DMS79 (cell line): ENCODE results near the gene DAPK3.

Experiments
- DNase-seq: peaks from one replicate; lab custom pipeline; 2025; lab: John Stamatoyannopoulos, UW

DAPK3 gene

GRCh38 chr19:3910105-3910504 lies 60.8 kb downstream of the DAPK3 start:
- DNase-seq: no peak
